NCI-H82 treated with DMSO at 0.1 percent for 48 hours (cell line): ENCODE results near the gene ELANE.
"Not testable (repeated sequence)": the region's sequence is repeated elsewhere in the genome, so short reads cannot be mapped to it uniquely, and the experiment has no call there.

Experiments used
- DNase-seq: peaks from one replicate; lab custom pipeline; 2025; ENCODE audit not compliant: unreplicated experiment; lab: John Stamatoyannopoulos, UW

Gene ELANE

DNA sequence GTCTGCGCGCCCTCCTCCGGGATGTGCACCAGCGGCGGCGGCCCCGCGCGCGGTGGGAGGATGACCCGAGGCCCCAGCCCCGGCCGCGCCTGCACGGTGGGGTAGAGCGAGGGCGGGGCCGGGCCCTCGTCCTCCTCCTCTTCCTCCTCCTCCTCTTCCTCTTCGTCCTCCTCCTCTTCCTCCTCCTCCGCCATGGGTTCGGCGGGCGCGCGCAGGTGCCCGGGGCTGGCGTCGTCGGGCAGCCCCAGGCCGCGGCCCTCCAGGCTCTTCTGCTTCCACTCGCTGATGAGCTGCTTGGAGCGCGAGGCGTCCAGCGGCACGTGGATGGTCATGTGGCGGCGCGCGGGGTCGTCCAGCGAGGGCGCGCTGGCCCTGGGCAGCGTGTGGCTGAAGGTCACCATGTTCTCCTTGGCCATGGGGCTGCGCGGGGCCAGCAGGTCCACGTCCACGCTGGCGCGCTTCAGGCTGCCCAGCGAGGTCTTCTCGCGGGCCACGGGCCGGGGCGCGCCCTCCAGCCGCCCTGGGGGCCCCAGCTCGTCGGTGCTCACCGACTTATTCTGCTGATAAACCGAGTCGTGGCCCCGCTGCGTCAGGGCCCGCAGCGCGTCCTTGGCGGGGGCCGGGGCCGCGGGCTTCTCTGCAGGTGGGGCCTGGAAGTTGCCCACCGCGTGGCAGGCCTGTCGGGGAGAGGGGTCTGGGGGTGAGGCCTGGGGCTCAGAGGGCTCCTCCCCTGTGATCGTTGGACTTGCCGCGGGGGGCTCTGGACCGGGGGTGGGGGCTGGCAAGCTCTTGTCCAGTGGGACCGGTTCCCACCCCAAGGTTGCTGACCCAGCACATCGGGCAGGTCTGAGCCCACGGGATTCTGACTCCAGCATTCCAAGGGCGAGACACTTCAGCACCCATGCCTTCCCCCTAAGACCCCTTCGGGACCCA lies 38.6 kb upstream of the ELANE start:
- DNase-seq, result no peak

DNA sequence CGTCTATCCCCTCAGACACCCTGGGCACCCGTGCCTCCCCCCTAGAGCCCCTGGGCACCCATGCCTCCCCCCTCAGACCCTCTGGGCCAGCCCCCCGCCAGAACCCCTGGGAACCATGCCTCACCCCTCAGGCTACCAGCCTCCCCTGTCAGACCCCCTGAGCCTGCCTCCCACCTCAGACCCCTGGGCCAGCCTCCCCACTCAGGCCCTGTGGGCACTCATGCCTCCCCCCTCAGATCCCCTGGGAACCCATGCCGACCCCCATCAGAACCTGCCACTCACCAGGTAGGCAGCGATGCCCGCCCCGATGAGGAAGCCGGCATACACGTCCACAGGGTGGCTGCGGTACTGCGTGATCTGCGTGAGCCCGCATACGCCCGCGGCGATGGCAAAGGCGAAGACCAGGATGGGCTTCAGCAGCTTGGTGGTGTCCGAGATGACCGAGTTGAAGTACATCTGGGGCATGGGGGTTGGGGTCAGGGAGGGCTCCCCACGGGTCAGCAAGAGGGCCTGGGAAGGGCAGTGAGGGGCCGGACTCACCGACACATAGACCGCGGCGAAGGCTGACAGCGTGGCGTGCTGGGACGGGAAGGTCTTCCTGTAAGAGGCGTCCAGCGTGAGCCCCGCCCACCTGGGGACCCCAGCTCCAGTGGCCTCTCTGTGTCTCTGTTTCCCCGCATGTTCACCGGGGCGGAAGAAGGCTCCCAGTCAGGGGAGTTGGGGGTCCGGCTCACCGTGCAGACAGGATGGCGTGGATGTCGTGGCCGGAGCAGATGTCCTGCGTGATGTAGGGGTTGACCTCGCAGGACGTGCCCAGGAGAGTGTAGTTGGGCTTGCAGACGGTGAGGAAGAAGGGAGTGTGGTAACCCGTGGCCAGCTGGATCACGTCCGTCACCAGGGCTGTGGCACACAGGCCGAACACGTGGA lies 37.7 kb upstream of the ELANE start:
- no peak for DNase-seq

DNA sequence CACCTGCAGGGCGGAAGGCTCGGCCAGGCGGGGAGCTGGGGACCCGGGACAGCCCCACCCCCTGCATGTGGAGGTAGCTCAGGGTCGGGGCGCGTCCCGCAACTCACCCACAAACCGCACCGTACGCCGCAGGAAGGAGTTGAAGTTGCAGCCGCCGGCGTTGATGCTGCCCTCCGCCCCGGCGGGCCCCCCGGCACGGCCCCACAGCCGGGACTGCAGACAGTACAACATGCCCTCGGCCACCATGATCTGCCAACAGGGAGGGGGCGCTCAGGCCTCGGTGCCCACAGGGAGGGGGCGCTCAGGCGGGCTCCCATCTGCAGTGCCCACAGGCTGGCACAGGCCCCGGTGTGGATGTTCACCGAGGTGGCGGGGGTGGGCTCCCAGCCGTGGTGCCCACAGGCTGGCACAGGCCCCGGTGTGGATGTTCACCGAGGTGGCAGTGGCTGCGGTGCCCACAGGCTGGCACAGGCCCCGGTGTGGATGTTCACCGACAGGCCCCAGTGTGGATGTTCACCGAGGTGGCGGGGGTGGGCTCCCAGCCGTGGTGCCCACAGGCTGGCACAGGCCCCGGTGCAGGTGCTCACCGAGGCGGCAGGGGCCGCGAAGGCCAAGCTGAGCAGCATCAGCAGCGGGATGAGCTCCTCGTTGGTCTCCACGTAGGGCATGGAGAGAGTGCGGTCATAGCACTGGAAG lies 36.9 kb upstream of the ELANE start:
- no peak for DNase-seq

DNA sequence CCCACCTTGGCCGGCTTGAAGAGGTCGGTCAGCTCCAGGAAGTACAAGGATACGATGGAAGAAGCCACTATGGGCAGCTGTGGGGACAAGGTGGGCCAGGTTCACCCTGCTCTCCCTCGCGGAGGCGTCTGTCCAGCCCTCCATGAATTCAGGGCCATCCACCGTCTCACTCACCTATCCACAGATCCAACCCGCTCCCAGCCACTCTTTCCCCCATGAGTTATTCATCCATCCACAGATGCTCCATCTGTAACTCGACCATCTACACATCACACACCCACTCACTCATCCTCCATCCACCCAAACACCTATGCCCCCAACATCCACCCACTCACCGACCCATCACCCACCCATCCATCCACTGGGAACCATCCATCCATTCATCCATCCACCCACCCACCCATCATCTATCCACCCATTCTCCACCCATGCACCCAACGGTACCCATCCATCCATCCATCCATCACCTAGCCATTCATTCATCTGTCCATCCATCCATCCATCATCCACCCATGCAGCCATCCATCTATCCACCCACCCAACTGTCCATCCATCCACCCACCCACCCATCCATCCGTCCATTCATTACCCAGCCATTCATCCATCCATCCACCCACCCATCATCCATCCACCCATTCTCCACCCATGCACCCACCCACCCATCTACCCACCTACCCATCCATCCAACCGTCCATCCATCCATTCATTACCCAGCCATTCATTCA lies 36.2 kb upstream of the ELANE start:
- no peak for DNase-seq

DNA sequence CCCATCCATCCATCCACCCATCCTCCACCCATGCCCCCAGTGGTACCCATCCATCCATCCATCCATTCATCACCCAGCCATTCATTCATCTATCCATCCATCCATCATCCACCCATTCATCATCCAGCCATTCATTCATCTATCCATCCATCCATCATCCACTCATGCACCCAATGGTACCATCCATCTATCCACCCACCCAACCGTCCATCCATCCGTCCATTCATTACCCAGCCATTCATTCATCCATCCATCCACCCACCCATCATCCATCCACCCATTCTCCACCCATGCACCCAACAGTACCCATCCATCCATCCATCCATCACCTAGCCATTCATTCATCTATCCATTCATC lies 35.6 kb upstream of the ELANE start:
- DNase-seq, result no peak

DNA sequence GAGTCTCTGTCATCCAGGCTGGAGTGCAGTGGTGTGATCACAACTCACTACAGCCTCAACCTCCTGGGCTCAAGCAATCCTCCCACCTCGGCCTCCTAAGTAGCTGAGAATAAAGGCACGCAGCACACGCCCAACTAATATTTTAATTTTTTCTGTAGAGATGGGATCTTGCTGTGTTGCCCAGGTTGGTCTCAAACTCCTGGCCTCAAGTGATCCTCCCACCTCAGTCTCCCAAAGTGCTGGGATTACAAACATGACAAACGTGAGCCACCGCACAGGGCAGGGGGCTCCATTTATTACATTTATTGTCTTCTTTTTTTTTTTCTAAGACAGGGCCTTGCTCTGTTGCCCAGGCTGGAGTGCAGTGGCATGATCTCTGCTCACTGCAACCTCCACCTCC lies 31.9 kb upstream of the ELANE start:
- DNase-seq, result not testable (repeated sequence)

DNA sequence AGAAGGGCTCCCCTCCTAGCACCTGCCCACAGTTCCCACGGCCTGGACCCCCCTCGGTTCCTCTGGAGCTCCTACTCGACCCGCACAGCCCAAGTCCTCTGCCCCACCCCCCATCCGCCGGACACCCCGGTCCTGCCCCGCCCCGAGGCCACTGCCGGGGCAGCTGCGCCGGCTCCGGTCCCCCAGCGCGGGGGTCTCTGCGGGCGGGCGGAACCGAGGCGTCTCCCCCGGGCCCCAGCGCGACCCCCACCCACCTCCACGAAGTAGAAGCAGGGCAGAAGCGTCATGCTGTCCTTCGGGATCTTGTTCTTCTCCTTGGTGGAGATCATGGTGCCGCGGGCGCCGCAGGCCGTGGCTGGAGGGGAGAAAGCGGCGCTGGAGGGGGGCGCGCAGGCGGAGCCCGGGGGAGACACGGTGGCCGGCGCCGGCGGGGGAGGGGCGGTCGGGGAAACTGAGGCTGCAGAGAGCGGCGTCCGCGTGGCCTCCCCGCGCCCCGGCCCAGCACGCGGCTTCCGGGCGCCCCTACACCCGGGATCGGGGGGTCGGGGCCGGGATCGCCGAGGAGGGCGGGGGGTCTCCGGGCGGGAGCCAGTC lies 30.8 kb upstream of the ELANE start:
- no peak for DNase-seq

DNA sequence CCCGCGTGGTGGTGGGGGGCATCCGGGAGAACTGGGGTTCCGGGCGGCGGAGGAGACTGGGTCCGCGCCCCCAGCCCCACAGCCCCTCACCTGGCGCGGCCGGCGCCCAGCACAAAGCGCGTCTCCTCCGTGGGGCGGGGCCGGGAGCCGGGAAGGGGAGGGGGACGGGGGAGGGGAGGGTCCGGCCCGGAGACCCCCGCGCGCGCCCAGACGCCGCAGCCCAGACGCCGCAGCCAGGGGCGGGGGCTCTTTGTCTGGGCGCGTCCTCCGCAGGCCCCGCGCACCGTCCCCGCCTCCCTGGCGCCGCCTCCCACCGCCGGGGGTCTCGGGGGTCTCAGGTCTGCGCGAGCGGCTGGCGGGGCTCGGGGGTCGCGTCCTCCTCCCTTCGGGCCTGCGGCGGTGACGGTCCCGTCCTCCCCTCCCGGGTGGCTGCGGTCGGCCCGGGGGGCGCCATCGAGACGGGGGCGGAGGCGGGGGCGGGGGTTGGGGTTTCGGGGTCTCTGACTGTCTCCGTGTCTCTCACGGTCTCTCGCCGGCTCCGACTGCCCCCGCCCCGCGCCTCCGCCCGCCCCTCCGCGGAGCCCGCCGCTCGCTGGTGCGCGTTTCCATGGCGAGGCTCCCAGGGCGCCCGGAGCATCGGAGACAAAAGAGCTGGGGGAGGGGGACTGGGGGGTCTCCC lies 30.1 kb upstream of the ELANE start, which contains the start of gene PLPPR3:
Gene PLPPR3, minus strand, starts transcription at position 131 of the 679 bp plus-strand sequence. CDS start 396 bp downstream, outside the sequence.
- no peak for DNase-seq

DNA sequence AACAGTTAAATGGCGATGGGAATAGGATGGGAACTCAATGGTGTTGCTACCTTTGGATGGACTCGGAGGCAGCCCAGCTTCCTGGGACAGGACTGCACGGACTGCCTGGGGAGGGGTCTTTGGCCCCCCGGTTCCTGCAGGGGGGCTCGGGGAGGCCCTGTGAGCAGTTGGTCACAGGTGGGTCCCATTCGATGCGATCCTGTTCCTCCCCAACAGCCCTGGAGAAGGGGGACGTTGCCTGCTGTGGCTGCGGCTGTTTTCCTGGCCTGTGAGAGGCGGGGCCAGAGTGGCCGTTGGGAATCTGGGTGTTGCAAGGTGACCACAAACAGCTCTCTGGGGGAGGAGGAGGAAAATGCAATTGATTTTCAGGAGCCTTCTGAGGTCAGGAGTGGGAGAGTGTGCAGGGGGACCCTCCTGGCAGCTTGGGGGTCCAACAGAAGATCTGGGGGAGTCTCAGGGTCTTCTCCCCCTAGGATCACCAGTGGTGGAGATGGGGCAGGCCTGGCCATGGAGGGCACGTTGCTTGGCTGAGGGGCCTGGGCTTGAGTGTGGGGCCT lies 28.5 kb upstream of the ELANE start:
- no peak for DNase-seq

DNA sequence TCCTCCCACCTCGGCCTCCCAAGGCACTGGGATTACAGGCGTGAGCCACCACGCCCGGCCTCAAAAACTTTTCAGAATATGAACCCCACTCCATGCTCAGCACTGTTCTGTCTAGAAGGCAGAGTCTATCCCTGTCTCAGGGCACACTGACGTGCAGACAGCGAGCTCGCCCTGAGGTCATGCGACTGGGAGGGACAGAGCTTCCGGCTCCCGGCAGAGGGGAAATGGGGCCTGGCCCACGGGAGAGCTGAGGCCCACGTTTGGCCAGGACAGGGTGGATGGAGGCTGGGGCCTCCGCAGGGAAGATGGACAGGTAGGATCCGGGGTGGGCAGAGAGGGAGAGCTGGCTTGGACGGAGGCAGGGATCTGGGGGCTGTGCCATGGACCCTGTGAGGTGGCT lies 27.2 kb upstream of the ELANE start:
- no peak for DNase-seq

DNA sequence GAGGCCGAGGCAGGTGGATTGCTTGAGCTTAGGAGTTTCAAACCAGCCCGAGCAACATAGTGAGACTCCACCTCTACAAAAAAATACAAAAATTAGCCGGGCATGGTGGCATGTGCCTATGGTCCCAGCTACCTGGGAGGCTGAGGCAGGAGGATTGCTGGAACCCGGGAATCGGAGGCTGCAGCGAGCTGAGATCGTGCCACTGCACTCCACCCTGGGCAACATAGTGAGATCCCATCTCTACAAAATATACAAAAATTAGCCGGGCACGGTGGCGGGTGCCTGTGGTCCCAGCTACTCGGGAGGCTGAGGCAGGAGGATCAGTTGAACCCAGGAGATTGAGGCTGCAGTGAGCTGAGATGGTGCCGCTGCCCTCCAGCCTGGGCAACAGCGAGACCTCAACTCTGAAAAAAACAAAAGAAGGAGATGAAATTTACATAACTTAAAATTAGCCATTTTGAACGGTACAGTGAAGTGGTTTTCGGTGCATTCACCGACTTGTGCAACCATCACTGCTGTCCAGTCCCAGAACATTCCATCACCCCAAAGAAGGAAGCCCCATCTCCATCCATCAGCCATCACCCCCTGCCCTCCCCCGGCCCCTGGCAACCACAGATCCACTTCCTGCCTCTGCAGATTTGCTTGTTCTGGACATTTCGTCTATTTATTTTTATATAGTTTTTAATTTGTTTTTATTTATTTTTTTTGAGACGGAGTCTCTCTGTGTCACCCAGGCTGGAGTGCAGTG lies 26.0 kb upstream of the ELANE start:
- DNase-seq, result no peak

DNA sequence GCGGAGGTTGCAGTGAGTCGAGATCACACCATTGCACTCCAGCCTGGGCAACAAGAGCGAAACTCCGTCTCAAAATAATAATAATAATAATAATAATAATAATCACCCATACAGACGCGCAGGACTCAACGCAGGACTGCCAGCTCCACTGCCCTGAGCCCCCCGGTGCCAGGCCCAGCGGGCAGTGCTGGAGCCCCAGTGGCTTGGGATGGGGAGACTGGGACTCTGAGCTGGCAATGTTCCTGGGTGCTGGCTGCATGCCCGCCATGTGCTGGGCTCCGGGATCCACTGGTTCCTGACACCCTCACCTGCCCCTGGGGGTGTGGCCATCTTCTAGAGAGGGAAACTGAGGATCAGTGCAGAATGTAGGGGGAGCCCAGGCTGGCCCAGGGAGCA lies 24.8 kb upstream of the ELANE start:
- DNase-seq, result no peak

DNA sequence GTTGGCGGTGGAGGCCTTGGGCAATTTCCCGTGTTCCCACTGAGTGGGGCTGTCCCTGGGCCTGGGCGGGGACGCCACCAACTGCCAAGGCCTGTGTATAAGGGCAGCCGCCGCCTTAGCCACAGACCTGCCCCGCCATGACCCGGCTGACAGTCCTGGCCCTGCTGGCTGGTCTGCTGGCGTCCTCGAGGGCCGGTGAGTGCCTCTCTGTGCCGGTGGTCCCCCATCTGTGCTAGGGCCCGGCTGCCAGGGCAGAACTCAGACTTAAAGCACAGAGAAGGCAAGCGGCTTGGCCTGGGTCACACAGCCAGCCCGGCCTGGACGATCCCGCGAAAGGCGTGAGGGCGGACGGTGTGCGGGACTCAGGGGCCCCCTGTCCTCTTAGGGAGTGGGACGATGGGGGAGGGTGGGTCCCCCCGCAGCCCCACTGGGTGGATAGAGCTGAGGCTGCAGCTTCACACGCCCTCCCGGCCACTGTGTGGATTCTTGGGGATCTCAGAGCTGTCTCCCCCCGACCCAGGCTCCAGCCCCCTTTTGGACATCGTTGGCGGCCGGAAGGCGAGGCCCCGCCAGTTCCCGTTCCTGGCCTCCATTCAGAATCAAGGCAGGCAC lies 24.3 kb upstream of the ELANE start, which contains the start of gene AZU1:
Gene AZU1, plus strand, starts transcription at position 128 of the 612 bp plus-strand sequence. Its CDS starts 10 bp downstream, at position 138.
- DNase-seq, result no peak

DNA sequence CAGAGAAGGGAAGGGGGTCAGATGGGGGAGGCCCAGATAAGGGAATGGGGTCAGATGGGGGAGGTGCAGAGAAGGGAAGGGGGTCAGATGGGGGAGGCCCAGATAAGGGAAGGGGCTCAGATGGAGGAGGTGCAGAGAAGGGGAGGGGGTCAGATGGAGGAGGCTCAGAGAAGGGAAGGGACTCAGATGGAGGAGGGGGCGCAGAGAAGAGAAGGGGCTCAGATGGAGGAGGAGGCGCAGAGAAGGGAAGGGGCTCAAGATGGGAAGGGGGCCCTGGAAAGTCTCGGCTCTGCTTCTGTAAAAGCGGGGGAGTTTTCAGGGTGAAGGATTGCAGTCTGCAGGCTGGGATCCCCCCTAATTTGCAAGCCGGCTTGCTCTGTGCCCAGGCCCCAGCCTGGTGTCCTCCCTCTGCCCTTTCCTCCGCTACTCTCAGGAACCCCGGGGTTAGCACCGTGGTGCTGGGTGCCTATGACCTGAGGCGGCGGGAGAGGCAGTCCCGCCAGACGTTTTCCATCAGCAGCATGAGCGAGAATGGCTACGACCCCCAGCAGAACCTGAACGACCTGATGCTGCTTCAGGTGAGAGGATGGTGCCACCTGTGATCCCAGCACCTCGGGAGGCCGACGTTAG lies 22.9 kb upstream of the ELANE start:
- DNase-seq, result no peak

DNA sequence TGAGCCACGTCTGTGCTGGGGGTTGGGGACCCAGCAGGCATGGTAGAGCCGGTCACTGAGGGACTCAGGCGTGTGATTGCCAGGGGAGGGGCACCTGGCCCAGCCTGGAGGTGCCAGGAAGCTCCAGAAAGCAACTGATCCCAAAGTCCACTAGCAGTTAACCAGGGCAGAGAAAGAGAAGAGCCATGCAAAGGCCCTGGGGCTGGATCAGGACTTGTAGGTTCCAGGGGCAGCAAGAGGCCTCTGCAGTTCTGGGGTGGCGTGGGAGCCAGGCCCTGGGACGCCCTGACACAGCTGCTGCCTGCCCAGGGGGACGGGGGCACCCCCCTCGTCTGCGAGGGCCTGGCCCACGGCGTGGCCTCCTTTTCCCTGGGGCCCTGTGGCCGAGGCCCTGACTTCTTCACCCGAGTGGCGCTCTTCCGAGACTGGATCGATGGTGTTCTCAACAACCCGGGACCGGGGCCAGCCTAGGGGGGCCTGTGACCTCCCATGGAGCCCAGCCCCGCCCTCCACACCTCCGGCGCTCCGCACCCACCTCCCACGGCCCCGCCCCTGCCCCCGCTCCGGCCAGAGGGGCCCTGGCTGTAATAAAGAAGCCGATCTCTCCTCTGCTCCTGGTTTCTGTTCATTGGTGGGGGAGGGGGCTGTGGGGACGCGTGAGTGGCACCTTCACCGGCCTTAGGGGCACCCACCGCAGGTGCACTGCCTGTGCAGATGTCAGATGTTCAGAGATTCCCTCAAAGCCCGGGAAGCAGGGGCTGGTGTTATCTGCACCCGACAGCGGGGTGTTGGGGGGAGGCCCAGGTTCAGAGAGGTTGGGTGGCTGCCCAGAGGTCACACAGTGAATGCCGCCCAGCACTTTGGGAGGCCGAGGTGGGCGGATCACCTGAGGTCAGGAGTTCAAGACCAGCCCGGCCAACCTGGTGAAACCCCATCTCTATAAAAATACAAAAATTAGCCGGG lies 20.4 kb upstream of the ELANE start:
- DNase-seq, result no peak

DNA sequence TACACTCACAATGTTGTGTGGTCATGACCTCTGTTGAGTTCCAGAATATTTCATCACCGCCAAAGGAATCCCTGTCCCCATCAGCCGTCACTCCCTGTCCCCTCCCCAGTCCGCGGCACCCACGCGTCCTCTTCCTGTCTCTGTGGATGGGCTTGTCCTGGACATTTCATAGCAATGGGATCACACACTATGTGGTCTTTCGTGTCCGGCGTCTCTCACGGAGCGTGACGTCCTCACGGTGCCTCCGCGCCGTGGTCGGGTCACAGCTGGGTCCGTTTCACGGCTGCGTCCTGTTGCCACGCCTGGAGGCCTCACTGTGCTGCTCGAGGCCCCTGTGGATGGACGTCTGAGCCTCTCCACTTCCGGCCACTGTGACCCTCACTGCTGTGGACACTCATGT lies 17.9 kb upstream of the ELANE start:
- DNase-seq, result no peak
